Type B pancreatic cell (in vitro differentiated cells): ENCODE data around the gene SMARCC1. TPM values are rescaled to one million over a fixed set of nuclear protein-coding genes. Genes with fewer than 3 reads are reported as not detected.

ENCODE experiments used
- DNase-seq: peaks from one replicate; pipeline ENCODE4 v3.0.0; 2021; ENCODE audit warnings: mixed read lengths; ENCODE audit not compliant: unreplicated experiment; ENCODE audit errors: extremely low spot score
- H3K27ac Mint-ChIP-seq: 2 replicates; pipeline ENCODE4 v1.8.0; 2021; ENCODE audit warnings: mild to moderate bottlenecking, mixed read lengths
- H3K27me3 Mint-ChIP-seq: 2 replicates; pipeline ENCODE4 v1.8.0; 2021; ENCODE audit warnings: mixed read lengths
- H3K36me3 Mint-ChIP-seq: 2 replicates; pipeline ENCODE4 v1.8.0; 2021; ENCODE audit warnings: mixed read lengths
- H3K4me1 Mint-ChIP-seq: one replicate; pipeline ENCODE4 v1.8.0; 2021; ENCODE audit warnings: mixed read lengths; ENCODE audit not compliant: unreplicated experiment
- H3K4me3 Mint-ChIP-seq: 2 replicates; pipeline ENCODE4 v1.8.0; 2021; ENCODE audit warnings: mild to moderate bottlenecking, mixed read lengths
- H3K9me3 Mint-ChIP-seq: 2 replicates; pipeline ENCODE4 v1.8.0; 2021; ENCODE audit warnings: mixed read lengths
- total RNA-seq: library from RNA; stranded (reverse); gene quantifications from 2 replicates; pipeline ENCODE4 v1.2.1, GENCODE V29; 2021; ENCODE audit warnings: low replicate concordance
- TF ChIP-seq, protein P1 (sequence below): fragments of 200-600 bp; sonication (generic); conservative IDR thresholded peaks from 2 replicates; pipeline ENCODE4 v1.5.0; 2021; ENCODE audit warnings: antibody characterized with exemption, mild to moderate bottlenecking

Gene SMARCC1
- total RNA-seq, 1 donor from 2014 or later = 200 TPM

DNA sequence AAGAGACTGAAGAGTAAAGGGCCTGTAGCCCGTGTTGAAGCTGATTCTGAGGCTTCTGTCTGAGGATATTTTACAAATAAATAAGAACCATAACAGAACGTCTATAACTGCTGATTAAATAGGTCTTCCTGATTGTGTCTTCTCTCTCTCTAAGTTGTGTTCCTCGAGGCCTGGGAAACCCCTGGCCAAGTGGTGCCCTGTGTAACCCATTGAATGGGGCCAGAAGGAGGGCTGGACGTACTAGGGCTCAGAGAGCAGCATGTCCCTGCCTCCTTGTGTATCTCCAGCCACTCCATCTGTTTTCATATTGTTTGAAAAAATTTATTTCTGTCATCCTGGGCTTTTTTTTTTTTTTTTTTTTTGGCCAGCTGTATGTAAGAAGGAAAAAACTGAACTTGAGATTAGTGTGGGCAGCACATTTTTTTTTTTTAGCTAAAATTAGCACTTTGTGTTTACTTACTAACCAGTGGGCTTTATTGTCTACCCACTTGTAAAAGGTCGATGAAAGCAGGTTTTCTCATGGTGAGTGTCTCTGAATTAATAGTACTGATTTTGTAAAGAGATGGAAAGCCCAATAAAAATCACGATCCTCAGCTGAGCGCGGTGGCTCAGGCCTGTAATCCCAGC, 32.0 kb upstream of the SMARCC1 start:
- no peak overlapping the region for H3K4me3 Mint-ChIP-seq
- no peak for DNase-seq
- no peaks in the 10 kb centered on the region for H3K9me3 Mint-ChIP-seq
- peak overlapping the region; percentile 40 for H3K27ac Mint-ChIP-seq
- TF ChIP-seq, protein P1, sequence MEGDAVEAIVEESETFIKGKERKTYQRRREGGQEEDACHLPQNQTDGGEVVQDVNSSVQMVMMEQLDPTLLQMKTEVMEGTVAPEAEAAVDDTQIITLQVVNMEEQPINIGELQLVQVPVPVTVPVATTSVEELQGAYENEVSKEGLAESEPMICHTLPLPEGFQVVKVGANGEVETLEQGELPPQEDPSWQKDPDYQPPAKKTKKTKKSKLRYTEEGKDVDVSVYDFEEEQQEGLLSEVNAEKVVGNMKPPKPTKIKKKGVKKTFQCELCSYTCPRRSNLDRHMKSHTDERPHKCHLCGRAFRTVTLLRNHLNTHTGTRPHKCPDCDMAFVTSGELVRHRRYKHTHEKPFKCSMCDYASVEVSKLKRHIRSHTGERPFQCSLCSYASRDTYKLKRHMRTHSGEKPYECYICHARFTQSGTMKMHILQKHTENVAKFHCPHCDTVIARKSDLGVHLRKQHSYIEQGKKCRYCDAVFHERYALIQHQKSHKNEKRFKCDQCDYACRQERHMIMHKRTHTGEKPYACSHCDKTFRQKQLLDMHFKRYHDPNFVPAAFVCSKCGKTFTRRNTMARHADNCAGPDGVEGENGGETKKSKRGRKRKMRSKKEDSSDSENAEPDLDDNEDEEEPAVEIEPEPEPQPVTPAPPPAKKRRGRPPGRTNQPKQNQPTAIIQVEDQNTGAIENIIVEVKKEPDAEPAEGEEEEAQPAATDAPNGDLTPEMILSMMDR = no peak
- no peaks in the 10 kb centered on the region for H3K4me1 Mint-ChIP-seq
- peaks cover 24% of the 10 kb centered on the region for H3K36me3 Mint-ChIP-seq
- no peaks in the 10 kb centered on the region for H3K27me3 Mint-ChIP-seq

GRCh38 chr3:47804577-47804976, 22.9 kb upstream of the SMARCC1 start:
- peaks cover 16% of the 10 kb centered on the region for H3K4me1 Mint-ChIP-seq
- H3K9me3 Mint-ChIP-seq = no peaks in the 10 kb centered on the region
- H3K27ac Mint-ChIP-seq = peak overlapping the region; percentile 98
- peak overlapping the region; percentile 99 for H3K4me3 Mint-ChIP-seq
- TF ChIP-seq, protein P1 = no peak
- DNase-seq = no peak
- H3K27me3 Mint-ChIP-seq = no peaks in the 10 kb centered on the region
- H3K36me3 Mint-ChIP-seq = peaks cover 3% of the 10 kb centered on the region

DNA sequence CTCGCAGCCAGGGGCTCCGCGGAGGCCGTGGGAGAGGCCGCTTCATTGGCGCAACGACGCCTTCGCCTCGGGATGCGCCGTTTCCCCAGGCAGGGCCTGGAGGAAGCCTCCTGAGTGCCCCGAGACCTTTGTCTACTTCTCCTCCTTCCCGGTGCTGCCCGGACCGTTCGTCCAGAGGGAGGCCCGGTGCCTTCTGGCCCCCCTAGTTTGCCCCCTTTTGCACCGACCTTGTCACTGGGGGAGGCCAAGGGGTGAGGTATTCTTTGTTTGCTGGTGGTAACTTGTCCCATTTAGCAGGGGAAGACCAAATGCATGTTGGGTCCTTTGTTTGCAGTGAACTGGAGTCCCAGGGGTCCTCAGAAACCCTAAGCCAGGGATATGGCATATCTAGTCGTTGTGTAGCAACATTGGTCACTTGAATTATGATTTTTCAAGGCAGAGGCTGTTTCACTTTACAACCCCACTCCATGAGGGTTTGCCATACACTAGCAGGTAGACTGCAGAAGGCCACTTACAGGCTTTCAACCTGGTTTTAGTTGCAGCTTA, 21.9 kb upstream of the SMARCC1 start:
- H3K27me3 Mint-ChIP-seq = no peaks in the 10 kb centered on the region
- H3K36me3 Mint-ChIP-seq = peaks cover 3% of the 10 kb centered on the region
- peaks cover 16% of the 10 kb centered on the region for H3K4me1 Mint-ChIP-seq
- H3K27ac Mint-ChIP-seq = peak overlapping the region; percentile 98
- H3K4me3 Mint-ChIP-seq = peak overlapping the region; percentile 99
- H3K9me3 Mint-ChIP-seq = no peaks in the 10 kb centered on the region
- TF ChIP-seq, protein P1 = no peak
- no peak for DNase-seq

GRCh38 chr3:47802734-47803479, 21.2 kb upstream of the SMARCC1 start, which contains the start of gene DHX30:
Gene DHX30, plus strand, starts transcription at chr3:47803138. Its CDS starts 7,546 bp downstream, at chr3:47810684.
- Mint-ChIP-seq H3K4me1 (peaks cover 16% of the 10 kb centered on the region), H3K9me3 (no peaks in the 10 kb centered on the region), H3K4me3 (peak within 1 kb of the TSS; percentile 99), H3K27me3 (no peaks in the 10 kb centered on the region), H3K27ac (peak within 1 kb of the TSS; percentile 98), H3K36me3 (peaks cover 3% of the 10 kb centered on the region)
- TF ChIP-seq, protein P1 = no peak
- peak; percentile 88 for DNase-seq

GRCh38 chr3:47799733-47800132, 18.0 kb upstream of the SMARCC1 start:
- DNase-seq = no peak
- Mint-ChIP-seq H3K27me3 (no peaks in the 10 kb centered on the region), H3K9me3 (no peaks in the 10 kb centered on the region), H3K4me1 (peaks cover 15% of the 10 kb centered on the region), H3K4me3 (no peak overlapping the region), H3K36me3 (no peaks in the 10 kb centered on the region), H3K27ac (peak overlapping the region; percentile 12)
- TF ChIP-seq, protein P1 = peak; percentile 67
